Measurements from ENCODE around the gene CDHR4.
"Not testable (repeated sequence)": the region's sequence is repeated elsewhere in the genome, so short reads cannot be mapped to it uniquely, and the experiment has no call there.

The CDHR4 gene, protein sequence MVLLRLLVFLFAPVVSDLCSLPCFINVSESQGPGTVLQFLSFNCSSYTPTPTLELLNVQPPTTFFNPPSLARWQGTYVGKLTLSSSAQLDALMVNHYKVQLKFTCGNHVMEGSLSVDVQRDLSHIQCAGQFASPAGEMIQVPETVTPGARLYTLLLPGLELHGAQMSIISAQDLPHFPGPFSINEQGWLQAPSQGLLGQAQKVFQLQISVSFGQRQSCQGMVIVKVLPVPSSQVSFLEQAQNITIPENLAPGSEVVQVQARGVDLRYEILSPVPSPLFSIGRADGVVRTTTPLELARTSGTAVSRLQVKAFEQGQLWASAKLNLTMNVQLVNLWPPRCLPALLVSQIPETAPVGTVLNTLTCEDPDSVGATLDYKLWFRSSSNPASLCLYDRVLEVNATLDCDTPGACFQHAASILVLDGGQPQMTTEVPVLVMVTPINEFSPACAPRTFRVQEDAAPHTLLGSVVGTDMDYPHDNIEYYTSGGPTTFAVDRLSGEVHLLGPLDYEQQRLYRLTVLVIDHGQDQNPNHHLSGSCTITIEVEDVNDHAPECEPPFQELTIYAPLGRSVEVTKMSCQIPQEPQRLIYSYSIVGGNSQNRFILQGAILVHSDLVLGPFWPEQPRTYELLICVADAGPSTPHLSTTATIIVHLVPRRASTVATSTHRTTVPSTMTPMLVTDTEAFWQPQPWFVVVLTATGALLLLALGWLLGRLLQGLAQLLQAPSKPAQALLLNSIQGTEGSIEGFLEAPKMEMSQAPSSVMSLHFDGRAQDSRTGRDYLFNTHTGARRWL

DNA sequence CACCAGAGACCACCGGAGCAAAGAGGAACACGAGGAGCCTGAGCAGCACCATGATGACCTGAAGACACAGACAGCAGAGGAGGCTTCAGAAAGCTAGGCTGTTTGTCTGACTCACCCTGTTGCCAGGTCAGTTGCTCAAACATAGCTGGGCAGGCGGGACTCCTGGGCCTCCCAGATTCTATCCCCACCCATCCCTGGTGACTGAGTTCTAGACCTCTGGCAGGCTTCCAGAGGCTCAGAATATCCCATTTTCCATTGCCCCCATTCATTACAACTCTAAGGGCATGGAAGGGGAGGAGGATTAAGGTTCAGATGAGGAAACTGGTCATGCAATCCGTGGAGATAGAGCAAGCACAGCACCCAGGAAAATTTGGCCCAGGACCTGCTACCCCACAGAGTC, at the start of gene CDHR4:
CDHR4 (minus strand) TSS at position 113 of the 400 bp plus-strand sequence; CDS start at position 52, 61 bp downstream.
- DNase-seq: no peak

DNA sequence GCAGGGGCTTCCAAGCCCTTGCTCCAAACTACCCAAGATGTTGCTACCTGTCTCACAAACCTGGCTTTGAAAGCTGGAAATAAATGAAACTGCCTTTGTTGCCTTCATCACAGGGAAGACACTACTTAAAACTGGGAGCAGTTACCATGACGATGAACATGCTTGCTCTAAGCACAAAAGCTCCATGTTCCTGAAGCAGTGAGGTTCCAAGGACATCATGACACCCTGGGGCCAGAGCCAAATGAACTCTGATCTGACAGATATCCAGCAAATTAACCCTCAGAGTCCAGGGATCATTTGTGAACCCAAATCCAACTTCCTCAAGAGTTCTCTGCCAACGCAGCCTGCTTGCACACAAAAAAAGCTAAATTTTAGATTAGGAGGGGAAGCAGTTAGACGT, 46.0 kb upstream of the CDHR4 start:
- DNase-seq: no peak

DNA sequence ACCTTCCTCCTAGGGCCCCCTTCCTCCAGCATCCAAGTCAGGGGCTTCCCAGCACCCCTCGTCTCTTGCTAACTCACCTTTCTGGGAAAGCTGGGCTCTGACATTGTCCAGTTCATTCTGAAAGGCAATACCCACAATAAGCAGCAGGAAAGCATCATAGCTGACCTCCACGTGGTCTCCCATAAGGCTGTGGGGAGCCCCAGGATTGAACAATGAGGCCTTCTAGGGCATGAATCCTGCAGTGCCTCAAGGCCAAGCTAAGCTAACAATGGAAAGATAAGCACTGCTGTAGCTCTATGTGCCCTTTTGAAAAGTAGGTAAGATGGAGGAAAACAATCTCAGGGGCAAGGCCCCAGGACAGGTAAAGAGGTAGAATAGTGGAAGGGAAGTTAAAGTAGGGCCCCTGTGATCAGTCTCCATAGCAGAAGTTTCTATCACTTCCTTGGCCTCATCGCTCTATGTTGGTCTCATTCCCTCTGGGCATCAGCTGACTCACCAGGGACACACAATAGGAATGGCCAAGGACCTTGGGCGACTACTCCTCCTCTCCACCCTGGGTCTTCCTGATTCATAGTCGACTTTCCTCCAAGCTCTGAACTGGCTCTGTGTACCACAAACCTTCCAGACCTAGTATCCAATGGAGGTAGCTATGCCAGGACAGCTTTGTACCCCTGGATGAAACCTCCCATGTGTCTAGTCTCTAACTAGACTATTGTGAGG, 45.0 kb upstream of the CDHR4 start:
- no peak for DNase-seq

DNA sequence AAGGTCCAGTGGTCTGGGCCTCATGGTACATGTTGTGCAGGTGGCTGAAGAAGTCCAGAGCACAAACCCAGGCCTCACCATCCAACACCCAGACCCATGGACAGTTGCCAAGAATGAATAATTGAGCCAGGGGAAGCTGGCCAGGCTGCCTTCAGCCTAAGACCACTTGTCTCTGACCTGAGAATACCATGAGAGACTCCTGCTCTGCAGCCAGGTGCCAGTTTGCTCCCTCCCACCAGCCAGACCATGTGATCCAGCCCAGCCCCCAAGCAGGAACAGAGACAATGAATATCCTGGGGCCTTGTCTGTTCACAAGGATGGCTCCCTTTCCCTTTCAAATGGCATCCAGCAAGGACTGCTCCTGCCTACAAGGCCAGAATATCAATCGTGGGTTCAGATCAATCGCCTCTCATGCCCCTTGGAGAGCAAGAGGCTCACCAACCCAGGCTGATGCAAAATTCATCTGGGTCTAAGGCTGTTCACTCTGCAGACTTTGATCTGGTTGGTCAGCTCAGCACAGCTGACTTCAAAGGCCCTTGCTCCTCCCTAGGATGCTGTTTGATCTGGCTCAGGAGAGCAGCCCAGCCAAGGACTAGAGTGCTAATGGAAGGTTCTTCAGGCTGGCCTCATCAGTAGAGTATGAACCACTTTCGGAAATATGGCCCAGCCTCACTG, 43.3 kb upstream of the CDHR4 start:
- no peak for DNase-seq

DNA sequence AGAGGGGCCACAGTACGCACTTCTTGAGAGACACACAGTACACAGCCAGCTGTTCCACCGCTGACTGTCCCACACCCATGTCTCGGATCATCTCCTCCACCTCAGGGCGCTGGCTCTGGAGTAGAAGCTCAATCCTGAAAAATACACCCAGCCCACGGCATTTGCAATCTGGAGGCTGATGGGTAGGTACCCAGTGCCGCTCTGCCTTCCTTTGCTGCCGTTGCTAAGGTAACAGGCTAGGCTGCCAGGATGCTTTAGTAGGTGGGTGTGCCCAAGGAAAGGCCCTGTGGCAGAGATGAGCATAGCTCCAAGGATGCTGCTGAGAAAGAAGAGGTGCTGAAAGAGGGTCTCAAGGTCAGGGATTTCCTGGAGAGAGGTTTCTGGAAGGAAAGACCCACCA, 42.1 kb upstream of the CDHR4 start:
- DNase-seq: no peak

DNA sequence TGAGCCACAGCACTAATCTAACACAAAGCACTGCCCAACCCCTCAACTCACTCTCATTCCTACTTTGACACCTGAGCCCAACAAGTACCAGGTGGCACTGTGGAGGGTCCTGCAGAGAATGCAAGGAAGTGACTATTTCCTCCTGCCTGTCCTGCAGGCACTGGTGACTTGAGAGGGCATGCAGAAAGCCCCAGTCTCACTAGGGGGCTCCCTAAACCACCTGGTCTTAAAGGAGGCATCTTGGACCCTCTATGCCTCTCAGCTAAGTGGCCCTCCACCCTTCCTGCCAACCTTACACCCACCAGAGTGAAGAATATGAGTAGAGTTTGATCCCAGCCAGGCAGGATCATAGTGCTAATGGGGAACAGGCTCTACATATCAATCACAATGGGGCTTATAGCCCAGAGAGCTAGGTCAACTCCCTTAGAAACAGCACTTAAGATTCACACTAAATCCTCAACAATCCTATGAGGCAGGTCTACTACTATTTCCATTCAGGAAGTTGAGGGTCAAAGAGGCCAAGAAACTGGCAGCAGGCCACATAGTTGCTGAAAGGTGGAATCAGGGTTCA, 41.5 kb upstream of the CDHR4 start:
- DNase-seq: no peak

DNA sequence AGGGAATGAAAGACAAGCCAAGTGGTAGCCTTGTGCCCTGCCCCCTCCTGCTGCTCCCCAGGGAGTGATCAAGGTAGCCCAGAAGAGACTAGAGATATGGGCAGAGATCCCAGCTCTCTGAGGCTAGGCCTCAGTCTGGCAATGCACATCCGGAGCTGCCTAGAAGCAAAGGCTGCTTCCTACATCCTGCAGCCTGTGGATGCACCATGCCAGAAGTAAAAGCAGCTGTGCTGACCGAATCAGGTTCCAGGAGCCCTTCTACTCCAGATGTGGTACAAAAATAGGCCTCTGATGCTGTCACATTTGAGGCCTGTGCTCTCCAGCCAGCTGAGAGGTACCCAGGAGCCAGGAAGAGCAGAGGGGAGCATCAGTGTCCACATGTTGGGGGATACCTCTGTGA, 40.7 kb upstream of the CDHR4 start:
- DNase-seq: no peak

DNA sequence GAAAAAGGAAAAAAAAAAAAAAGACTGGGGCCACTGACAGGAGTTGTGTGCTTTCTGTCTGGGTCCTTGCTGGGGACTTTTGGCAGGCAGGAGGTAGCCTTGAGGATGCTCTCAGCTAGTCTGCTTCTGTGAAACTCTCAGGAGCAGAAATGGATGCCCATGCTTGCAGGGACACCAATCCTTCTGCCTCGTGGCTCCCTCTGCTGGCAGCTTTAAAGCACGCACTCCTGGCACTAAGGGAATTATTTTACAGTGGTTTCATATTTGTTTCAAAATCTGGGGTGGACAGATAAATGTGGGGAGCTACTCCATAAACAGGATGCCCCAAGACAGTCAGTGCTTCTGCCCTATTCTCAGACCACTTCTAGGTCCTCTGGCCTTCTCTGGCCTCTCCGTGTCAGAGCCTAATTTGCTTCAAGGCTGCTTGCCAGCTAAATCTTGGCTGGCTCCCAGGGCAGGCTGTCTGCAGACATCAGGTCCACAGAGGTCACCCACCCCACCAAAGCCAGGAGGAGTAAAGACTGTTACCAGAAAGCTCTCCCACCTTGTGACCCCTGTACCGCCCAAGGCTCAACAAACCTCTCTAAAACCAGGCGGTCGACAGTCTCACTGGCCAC, 39.6 kb upstream of the CDHR4 start:
- peak; percentile 67 for DNase-seq

DNA sequence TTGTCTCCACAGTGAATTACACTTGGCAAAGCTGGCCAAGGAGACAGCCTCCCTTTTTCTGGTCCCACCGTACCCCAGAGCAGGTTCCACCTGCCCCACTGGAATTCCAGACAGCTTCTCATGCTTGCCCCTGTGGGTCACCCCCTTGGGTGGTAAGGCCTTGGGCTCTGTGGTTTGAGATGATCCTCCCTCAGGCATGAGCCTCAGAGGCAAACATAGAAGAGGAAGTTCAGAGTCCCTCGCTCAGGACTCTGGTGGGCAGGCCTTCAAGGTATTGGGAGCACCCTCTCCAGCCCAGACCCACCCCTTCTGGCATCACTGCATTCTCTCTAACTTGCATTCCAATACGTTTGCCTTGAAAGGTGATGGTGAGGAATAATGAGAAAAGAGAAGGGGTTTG, 31.7 kb upstream of the CDHR4 start:
- no peak for DNase-seq

DNA sequence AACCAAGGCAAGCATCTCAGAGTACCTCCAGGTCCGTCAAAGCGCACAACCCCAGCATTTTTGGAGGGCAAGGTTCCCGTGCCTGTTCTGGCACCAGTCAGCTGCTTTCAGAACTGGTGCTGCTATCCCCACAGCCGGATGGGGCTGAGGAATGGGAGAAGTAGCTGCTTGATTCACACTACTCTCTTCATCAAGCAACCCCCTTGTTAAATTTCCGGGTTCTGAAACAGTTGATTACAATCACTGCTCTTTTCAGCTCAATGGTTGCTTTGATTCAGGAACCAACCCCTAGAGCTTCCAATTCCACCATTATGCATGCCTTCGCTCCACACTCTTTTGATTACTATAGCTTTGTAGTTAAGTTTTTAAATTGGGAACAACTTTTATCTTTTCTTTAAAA, 26.3 kb upstream of the CDHR4 start:
- no peak for DNase-seq

DNA sequence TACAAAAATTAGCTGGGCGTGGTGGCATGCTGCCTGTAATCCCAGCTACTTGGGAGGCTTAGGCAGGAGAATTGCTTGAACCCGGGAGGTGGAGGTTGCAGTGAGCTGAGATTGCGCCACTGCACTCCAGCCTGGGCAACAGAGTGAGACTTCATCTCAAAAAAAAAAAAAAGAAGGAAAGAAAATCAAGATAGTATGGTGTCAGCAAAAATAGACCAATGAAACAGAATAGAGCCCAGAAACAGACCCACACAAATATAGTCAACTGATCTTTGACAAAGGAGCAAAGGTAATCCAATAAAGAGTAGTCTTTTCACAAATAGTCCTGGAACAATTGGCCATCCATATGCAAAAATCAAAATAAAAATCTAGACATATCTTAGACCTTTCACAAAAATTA, 23.5 kb upstream of the CDHR4 start:
- DNase-seq: not testable (repeated sequence)

DNA sequence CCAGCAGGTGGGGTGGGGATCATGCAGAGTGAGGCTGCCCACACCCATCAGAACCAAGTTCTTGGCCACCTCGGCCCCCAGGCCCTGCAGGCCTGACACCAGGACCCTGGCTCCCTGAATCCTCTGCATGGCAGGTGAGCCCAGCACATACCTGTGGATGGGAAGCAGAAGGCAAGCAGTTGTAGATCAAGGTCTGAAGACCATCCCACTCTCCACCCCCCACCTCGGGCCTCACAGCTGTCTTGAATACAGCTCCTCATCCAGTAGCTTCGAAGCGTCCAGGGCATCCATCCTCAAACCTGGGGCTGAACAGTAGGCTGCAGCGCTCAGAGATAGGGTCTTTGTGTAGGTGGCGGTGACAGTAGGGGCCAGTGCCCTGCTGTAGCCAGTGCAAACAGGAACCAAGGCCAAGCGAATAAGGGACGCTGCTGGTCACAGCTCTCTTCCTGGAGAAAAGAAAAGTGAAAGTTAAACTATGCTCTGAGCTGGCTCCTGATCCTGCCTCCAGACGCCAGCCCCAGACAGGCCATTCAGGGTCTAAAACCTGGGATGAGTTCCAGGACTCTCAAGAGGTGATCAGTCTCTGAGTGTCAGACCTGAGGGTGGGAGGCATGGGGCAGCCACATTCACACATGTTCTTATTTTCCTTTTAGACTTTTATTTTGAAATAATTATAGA, 14.0 kb upstream of the CDHR4 start, which contains the start of gene UBA7:
UBA7 (minus strand) TSS at position 457 of the 678 bp plus-strand sequence; CDS start at position 291, 166 bp downstream.
- no peak for DNase-seq

DNA sequence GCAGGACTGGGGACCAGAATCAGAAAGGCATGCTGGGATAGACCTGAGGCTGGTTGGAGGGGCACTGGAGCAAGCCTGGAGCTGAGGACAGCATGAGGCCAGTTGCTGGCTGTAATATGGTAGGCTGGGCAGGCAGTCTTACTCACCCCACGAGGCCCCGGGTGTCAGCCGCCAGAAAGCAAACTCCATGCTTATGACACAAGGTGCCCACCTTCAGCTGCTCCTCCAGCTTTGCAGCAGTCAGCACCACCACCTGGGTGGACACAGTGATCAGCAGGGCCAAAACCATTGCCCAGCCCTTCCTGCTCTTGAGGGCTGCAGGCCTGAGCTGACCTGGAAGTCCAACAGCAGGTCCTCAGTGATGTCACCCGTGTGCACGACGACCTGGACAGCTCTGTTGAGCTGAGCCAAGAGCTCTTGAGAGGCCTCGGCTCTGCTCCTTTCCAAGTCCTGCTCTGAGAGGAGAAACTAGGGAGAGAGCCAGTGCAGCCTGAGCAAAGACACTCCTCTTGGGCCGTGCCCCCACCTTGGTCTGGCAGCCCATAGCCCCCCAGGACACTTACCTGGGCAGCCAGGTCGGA, 13.3 kb upstream of the CDHR4 start:
- DNase-seq: no peak

DNA sequence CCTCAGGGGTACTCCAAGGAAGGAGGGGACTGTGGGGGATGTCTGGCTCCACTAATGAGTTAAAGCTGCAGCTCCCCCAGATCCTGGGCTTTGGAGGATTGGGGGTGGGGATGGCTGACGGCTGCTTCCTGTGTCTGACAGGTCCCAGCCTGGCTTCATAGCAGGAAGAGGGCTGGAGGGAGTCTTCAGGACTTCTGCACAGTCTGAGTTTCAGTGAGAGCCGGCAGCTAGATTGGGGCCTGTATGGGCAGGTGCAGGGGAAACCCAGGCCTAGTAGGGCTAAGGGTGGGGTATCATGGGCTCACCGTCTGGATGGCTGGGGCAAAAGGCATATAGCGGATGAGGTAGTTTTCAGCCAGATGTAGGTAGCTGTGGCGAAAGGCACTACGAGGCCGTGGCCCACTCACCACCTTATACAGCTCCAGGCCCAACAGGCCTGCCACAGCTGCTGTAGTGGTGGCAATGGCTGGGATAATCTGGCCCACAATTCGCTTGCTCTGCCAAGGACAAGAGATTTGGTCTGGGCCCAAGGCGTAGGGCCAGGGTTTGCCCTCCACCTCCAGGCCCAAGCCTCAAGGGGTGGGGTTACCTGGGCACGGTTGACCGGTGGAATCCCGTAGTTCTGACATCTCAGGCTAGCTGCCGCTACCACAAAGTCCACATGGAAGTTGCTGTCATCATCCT, 7.9 kb upstream of the CDHR4 start:
- DNase-seq: no peak

DNA sequence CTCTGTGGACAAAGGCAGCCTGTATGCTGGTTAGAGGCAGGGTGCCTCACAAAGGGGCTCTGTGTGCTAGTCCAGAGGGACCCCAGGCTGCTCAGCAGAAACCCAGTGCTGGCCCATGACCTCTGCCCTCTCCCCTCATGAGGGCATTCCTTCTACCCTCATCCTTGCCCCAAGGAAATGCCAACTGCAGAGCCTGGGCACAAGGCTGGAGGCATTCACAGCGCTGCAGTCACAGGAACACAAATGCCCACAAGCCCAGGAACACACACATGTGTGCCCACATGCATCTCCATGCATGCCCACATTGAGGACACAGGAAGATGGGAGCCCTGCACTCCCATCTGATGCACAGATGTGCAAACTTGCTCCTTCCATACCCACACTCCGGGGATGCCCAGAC, 7.2 kb upstream of the CDHR4 start:
- no peak for DNase-seq

DNA sequence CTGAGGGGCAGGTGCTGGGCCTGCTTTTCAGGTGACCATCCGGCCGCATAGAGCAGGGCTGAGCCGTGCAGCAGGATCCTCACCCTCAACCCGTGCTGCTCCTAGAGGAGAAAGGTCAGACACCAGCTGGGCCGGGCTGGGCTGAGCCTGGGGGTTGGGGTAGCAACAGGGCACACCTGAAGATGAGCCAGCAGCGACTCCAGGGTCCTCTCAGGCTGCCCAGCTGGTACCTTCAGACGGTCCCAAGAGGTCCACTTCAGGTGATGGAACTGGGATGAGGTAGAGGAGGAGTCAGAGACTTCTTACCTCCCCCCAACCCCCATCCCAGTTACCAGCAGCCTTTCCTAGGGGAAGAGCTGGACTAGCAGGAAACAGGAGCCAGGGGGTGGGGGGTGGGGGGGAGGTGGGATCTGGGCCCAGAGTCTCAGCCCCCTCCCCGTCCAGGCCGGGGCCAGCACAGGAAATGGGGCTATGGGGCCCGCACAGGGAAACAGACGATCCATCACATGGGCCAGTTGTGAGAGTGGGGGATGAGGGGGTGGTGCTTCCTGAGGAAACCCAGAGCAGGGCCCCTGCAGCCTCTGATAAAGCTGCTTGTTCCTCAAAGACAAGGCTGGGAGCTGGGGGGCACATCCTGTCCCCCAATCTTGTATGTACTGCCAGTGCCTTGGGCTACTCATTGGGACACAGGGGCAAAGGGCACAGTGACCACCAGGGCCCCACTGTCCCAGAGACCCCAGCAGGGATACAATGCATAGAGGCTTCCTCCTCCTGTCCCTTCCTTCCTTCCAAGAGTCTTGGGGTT, 6.4 kb upstream of the CDHR4 start:
- DNase-seq: no peak

DNA sequence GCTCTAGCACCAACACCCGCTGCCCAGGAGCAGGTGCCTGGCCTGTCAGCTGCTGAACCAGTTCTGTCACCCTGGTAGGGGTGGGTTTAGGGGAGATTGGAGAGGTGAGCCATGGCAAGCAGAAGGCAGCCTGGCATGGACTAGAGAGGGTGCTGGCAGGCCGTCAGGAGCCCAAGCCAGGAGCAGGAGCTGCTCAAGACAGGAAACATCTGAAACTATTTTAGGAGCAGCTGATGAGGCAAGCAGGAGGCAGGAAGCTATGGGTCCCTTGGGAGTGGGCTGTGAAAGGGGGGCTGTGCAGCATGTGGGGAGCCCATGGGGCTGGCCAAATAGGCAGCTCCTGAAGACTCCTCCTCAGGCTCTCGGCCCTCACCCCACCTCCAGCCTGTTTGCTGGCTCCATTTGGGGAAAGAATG, 5.7 kb upstream of the CDHR4 start:
- DNase-seq: no peak

DNA sequence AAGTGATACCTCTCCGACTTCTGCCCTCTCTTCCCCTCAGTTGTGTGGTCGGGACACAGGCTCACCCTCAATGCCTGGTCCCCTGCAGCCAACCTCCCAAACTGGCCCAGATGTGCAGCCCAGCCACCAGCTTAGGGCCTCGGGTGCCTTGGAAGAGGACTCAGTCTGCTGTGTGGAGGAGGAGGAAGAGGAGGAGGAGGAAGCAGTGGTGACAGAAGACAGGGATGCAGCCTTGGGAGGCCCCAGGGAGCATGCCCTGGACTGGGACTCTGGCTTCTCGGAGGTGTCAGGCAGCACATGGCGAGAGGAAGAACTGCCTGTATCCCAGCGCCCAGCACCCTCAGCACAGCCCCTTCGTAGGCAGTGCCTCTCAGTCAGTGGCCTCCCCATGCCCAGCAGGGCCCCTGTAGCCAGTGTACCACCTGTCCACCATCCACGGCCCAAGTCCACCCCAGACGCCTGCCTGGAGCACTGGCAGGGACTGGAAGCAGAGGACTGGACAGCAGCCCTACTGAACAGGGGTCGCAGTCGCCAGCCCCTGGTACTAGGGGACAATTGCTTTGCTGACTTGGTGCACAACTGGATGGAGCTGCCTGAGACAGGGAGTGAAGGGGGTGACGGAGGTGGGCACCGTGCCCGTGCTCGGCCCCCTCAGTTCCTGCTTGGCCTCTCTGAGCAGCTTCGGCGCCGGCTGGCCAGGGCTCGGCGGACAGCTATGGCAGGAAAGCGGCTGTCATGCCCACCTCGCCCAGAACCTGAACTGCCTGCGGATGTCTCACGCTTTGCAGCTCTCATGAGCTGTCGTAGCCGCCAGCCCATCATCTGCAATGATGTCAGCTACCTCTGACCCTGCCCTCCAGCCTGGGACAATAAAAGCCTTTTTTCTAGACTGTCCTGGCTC, 4.7 kb upstream of the CDHR4 start:
- DNase-seq: no peak
